Uterus (tissue), 2 donors: Measurements from ENCODE around the gene IL4R.

Source experiments
- POLR2A ChIP-seq, 2 donors: fragments of 450-650 bp; IDR thresholded peaks; one replicate each; pipeline ENCODE4 v1.6.1; 2016; ENCODE audit warnings: antibody characterized with exemption in 2 of 2, mild to moderate bottlenecking in 1 of 2, moderate library complexity in 1 of 2
- TF ChIP-seq, protein P1 (sequence below), 4 experiments: fragments of 200-600 bp in 2 of 4; fragments of 450-650 bp in 2 of 4; sonication (generic) in 2 of 4; IDR thresholded peaks; one replicate each; pipeline ENCODE4 v1.5.1; 2016 to 2019; ENCODE audit warnings: antibody characterized with exemption in 4 of 4, mild to moderate bottlenecking in 2 of 4, moderate library complexity in 1 of 4

DNA sequence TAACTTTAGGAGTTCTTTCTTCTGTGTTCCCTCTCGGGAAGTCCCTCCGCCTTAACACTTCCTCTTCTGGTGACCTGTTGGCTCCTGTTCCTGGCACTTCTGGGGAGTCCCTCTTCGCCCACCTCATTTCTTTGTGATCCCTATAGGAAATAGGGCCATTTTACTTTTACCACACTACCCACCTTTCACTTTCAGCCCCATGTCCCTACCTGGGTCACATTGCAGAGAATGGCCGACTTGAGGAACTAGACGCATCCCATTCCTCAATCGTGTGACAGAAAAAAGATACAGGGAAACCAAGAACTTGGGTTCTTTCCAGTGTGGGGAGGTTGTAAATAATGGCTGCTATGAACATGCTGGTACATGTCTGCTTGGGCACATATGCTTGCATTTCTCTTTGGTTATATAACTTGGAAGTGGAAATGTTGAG is 94.8 kb downstream of the IL4R start:
- TF ChIP-seq, protein P1, sequence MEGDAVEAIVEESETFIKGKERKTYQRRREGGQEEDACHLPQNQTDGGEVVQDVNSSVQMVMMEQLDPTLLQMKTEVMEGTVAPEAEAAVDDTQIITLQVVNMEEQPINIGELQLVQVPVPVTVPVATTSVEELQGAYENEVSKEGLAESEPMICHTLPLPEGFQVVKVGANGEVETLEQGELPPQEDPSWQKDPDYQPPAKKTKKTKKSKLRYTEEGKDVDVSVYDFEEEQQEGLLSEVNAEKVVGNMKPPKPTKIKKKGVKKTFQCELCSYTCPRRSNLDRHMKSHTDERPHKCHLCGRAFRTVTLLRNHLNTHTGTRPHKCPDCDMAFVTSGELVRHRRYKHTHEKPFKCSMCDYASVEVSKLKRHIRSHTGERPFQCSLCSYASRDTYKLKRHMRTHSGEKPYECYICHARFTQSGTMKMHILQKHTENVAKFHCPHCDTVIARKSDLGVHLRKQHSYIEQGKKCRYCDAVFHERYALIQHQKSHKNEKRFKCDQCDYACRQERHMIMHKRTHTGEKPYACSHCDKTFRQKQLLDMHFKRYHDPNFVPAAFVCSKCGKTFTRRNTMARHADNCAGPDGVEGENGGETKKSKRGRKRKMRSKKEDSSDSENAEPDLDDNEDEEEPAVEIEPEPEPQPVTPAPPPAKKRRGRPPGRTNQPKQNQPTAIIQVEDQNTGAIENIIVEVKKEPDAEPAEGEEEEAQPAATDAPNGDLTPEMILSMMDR (IDR thresholded peaks at IDR 0.05): no peak
- TF ChIP-seq POLR2A (IDR thresholded peaks at IDR 0.05): no peak
